H1 (cell line): ENCODE results near the gene IFT43. TPM values are rescaled to one million over a fixed set of nuclear protein-coding genes. Genes with fewer than 3 reads are reported as not detected.

ENCODE experiments used
- CBX5 ChIP-seq: fragments of 300-800, 300-1000 bp; sonication (generic); IDR thresholded peaks from 2 replicates; pipeline ENCODE4 v1.7.1; 2016; ENCODE audit warnings: antibody characterized with exemption, low read length, low read depth
- CHD1 ChIP-seq: IDR thresholded peaks from 2 replicates; pipeline ENCODE4 v1.6.1; 2012; ENCODE audit warnings: low read depth, low read length, improper control_type of control experiment
- KDM5A ChIP-seq: fragments of 200-600 bp; IDR thresholded peaks from 2 replicates; pipeline ENCODE4 v1.7.1; 2012; ENCODE audit warnings: mild to moderate bottlenecking, low read length, inconsistent platforms, mixed read lengths
- POLR2AphosphoS5 ChIP-seq: IDR thresholded peaks from 2 replicates; pipeline ENCODE4 v1.6.1; 2011; ENCODE audit warnings: low read depth, low read length
- SP4 ChIP-seq: IDR thresholded peaks from 2 replicates; pipeline ENCODE4 v1.6.1; 2012; ENCODE audit warnings: low read length, inconsistent platforms
- TCF12 ChIP-seq: IDR thresholded peaks from 2 replicates; pipeline ENCODE4 v1.6.1; 2011; ENCODE audit warnings: low read depth, mild to moderate bottlenecking, low read length
- USF2 ChIP-seq: IDR thresholded peaks from 2 replicates; pipeline ENCODE4 v1.6.1; 2011; ENCODE audit warnings: low read length, improper control_type of control experiment
- YY1 ChIP-seq: IDR thresholded peaks from 2 replicates; pipeline ENCODE4 v1.6.1; 2011; ENCODE audit warnings: low read depth, mild to moderate bottlenecking, low read length
- polyA plus RNA-seq, 7 experiments: library from polyadenylated mRNA; depleted of rRNA in 3 of 7; stranded (reverse) in 5 of 7; unstranded in 2 of 7; fragments of >200 nt in 5 of 7; fragments of 200-250 nt in 2 of 7; gene quantifications; 1 replicate in 5 of 7; 2 replicates in 1 of 7; 4 replicates in 1 of 7; pipeline versions ENCODE4 v1.2.1 to v1.2.3, GENCODE V29; 2011 to 2013; ENCODE audit warnings: missing spikeins in 2 of 7, mixed read lengths in 2 of 7
- total RNA-seq: library from RNA; stranded (reverse); fragmentation: NEBNext Ultra II Directional; extraction: Animal tissue kit (Norgen Biotek cat#: 25700); gene quantifications from 2 replicates; pipeline ENCODE4 v1.2.1, GENCODE V29; 2021

The IFT43 gene
- total and polyA plus RNA-seq, 2 of the 8 experiments (the other 6 are each of a cell fraction or from before 2014, with no cell fraction given) = 17.0 to 20.8 TPM

- TF ChIP-seq YY1 = no peak
- TF ChIP-seq POLR2AphosphoS5 = no peak
- no peak for TF ChIP-seq CHD1
- TF ChIP-seq TCF12 = no peak
- no peak for TF ChIP-seq USF2
- no peak for TF ChIP-seq KDM5A
- TF ChIP-seq CBX5 = no peak
- no peak for TF ChIP-seq SP4
- TF ChIP-seq, all 59 proteins: peak for 0
Measured at GRCh38 chr14:76078501-76078900, 92.9 kb downstream of the IFT43 start (continued).
